Stomach (tissue), 4 donors: ENCODE data around the gene MAN1B1.
"Not testable (repeated sequence)": the region's sequence is repeated elsewhere in the genome, so short reads cannot be mapped to it uniquely, and the experiment has no call there.

Experiments
- EP300 ChIP-seq: sonication (generic); formaldehyde crosslinking; IDR thresholded peaks from one replicate; pipeline ENCODE4 v1.6.1; 2017; ENCODE audit warnings: antibody characterized with exemption
- POLR2A ChIP-seq, 4 donors: fragments of 450-650 bp; IDR thresholded peaks; one replicate each; pipeline ENCODE4 v1.6.1; 2016; ENCODE audit warnings: antibody characterized with exemption in 4 of 4, control low read depth in 2 of 4, mild to moderate bottlenecking in 1 of 4, moderate library complexity in 1 of 4
- POLR2AphosphoS5 ChIP-seq, 3 donors: sonication (generic); formaldehyde crosslinking; IDR thresholded peaks; one replicate each; pipeline ENCODE4 v1.6.1; 2016; ENCODE audit warnings: antibody characterized with exemption in 3 of 3
- TF ChIP-seq, protein P1 (sequence below), 7 experiments: fragments of 450-650 bp in 4 of 7; fragments of 200-600 bp in 3 of 7; sonication (generic) in 3 of 7; IDR thresholded peaks; one replicate each; pipeline ENCODE4 v1.5.1; 2016 to 2019; ENCODE audit warnings: antibody characterized with exemption in 7 of 7, control low read depth in 2 of 7, mild to moderate bottlenecking in 1 of 7

- TF ChIP-seq, protein P1, sequence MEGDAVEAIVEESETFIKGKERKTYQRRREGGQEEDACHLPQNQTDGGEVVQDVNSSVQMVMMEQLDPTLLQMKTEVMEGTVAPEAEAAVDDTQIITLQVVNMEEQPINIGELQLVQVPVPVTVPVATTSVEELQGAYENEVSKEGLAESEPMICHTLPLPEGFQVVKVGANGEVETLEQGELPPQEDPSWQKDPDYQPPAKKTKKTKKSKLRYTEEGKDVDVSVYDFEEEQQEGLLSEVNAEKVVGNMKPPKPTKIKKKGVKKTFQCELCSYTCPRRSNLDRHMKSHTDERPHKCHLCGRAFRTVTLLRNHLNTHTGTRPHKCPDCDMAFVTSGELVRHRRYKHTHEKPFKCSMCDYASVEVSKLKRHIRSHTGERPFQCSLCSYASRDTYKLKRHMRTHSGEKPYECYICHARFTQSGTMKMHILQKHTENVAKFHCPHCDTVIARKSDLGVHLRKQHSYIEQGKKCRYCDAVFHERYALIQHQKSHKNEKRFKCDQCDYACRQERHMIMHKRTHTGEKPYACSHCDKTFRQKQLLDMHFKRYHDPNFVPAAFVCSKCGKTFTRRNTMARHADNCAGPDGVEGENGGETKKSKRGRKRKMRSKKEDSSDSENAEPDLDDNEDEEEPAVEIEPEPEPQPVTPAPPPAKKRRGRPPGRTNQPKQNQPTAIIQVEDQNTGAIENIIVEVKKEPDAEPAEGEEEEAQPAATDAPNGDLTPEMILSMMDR (IDR thresholded peaks at IDR 0.05), result not testable (repeated sequence)
- TF ChIP-seq POLR2A (IDR thresholded peaks at IDR 0.05); POLR2AphosphoS5 (IDR thresholded peaks at IDR 0.05); EP300: not testable (repeated sequence)
Observed at GRCh38 chr9:137121927-137122795, 35.4 kb downstream of the MAN1B1 start.
